ENCODE measurements around the gene RRAS.

- TF ChIP-seq CTCF (IDR thresholded peaks at IDR 0.05; ENCODE audit: poor library complexity, severe bottlenecking) (no peak), RAD21 (conservative IDR thresholded peaks at IDR 0.05) (no peak), EP300 (conservative IDR thresholded peaks at IDR 0.05; ENCODE audit: poor library complexity, severe bottlenecking) (no peak), EZH2 (IDR thresholded peaks at IDR 0.05; ENCODE audit: borderline replicate concordance, insufficient read depth, low read length, poor library complexity, severe bottlenecking) (no peak), POLR2AphosphoS5 (IDR thresholded peaks at IDR 0.05) (no peak), MXI1 (conservative IDR thresholded peaks at IDR 0.05; ENCODE audit: poor library complexity, severe bottlenecking) (no peak), SMC3 (conservative IDR thresholded peaks at IDR 0.05; ENCODE audit: poor library complexity) (no peak)
Measured at GRCh38 chr19:49589502-49589905, 50.4 kb downstream of the RRAS start.

Data from neural cell (in vitro differentiated cells).